SU-DHL-6 (cell line): ENCODE measurements around the gene ATP8A2.

Experiments used
- CTCF ChIP-seq: fragments of 200-600 bp; sonication (generic); IDR thresholded peaks from one replicate; pipeline ENCODE4 v1.5.1; 2017; ENCODE audit warnings: antibody characterized with exemption, mild to moderate bottlenecking, low read length, moderate library complexity; ENCODE audit not compliant: insufficient read depth, poor library complexity, severe bottlenecking
- EZH2phosphoT487 ChIP-seq: fragments of 200-600 bp; sonication (generic), shearing (Covaris generic); conservative IDR thresholded peaks from 2 replicates; pipeline ENCODE4 v1.6.1; 2018; ENCODE audit warnings: mild to moderate bottlenecking, antibody characterized with exemption, low read length, moderate library complexity, mixed read lengths

- TF ChIP-seq CTCF (no peak), EZH2phosphoT487 (no peak)
These were observed 527.7 kb downstream of the ATP8A2 start for GRCh38 chr13:25899464-25899863.
